ENCODE results near the gene CD52. TPM values are rescaled to one million over a fixed set of nuclear protein-coding genes. Genes with fewer than 3 reads are reported as not detected.

The CD52 gene
- total RNA-seq, 1 experiment from 2014 or later = 2.0 TPM

- H3K4me2 ChIP-seq (ENCODE audit: low read length) = peak overlapping the region; percentile 80
- RAD21 ChIA-PET (ENCODE audit: low non-redundant PET in 1 of 2, low total read pairs in 2 of 2, uncharacterized antibody in 2 of 2, unreplicated experiment in 2 of 2) = no interaction called here
- H2AFZ ChIP-seq (ENCODE audit: low read depth, low read length, poor library complexity, severe bottlenecking) = no peak overlapping the region
- no peak overlapping the region; the same call in 1 of the 2 replicates for H3K27ac ChIP-seq (ENCODE audit: low read depth, low read length)
- no peaks in the 10 kb centered on the region for H3K9me2 ChIP-seq (ENCODE audit: insufficient read depth)
- no peaks in the 10 kb centered on the region for H3K9me3 ChIP-seq (ENCODE audit: control insufficient read depth in 1 of 2, insufficient read depth in 1 of 2, low read depth in 1 of 2, low read length in 2 of 2)
- CTCF ChIA-PET = interaction anchor here (0.9 kb wide), 1 partner anchor 10 kb away, joined by 3 read pairs; no protein-coding TSS in a partner anchor
- no peaks in the 10 kb centered on the region for H3K36me3 ChIP-seq (ENCODE audit: control insufficient read depth in 1 of 2, insufficient read depth in 2 of 2, low read length in 2 of 2)
- peak overlapping the region in 1 of 2 experiments; percentile 35; a peak in 2 of 4 replicates for H3K4me3 ChIP-seq (replicated peaks in 1 of 2; ENCODE audit: low read depth in 1 of 2, low read length in 2 of 2)
- H3K79me2 ChIP-seq (ENCODE audit: insufficient read depth, low read length) = no peaks in the 10 kb centered on the region
- no TSS peak for BruUV-seq (replicated peaks)
- ATAC-seq (peak; percentile 49), DNase-seq (ENCODE audit: low read depth, low spot score) (peak; percentile 41)
- intact Hi-C loops (cut with micrococcal nuclease) = no loop called here
- no peak for TF ChIP-seq EZH2phosphoT487 (IDR thresholded peaks at IDR 0.05; ENCODE audit: borderline replicate concordance)
- TF ChIP-seq REST (IDR thresholded peaks at IDR 0.05; ENCODE audit: low read depth) = no peak
- H3K9ac ChIP-seq (ENCODE audit: low read length) = peak overlapping the region; percentile 49
- POLR2A ChIA-PET = interaction anchor here (1.0 kb wide), 1 partner anchor 68 kb away, joined by 3 read pairs; no protein-coding TSS in a partner anchor
- no peaks in the 10 kb centered on the region for H4K20me1 ChIP-seq (ENCODE audit: insufficient read depth)
- peaks cover 59 to 72% of the 10 kb centered on the region in 2 experiments for H3K4me1 ChIP-seq (ENCODE audit: control insufficient read depth in 1 of 2, insufficient read depth in 2 of 2, low read length in 2 of 2)
- no peaks in the 10 kb centered on the region for H3K27me3 ChIP-seq (ENCODE audit: insufficient read depth, low read length)
These were observed 34.0 kb downstream of the CD52 start for GRCh38 chr1:26351590-26352337.

- Histone ChIP-seq H3K4me1 (ENCODE audit: control insufficient read depth in 1 of 2, insufficient read depth in 2 of 2, low read length in 2 of 2) (peaks cover 64 to 78% of the 10 kb centered on the region in 2 experiments), H3K36me3 (ENCODE audit: control insufficient read depth in 1 of 2, insufficient read depth in 2 of 2, low read length in 2 of 2) (no peaks in the 10 kb centered on the region), H4K20me1 (ENCODE audit: insufficient read depth) (no peaks in the 10 kb centered on the region), H3K79me2 (ENCODE audit: insufficient read depth, low read length) (no peaks in the 10 kb centered on the region), H3K9me2 (ENCODE audit: insufficient read depth) (no peaks in the 10 kb centered on the region), H3K27ac (ENCODE audit: low read depth, low read length) (no peak overlapping the region), H3K27me3 (ENCODE audit: insufficient read depth, low read length) (no peaks in the 10 kb centered on the region), H3K9ac (ENCODE audit: low read length) (peak overlapping the region; percentile 49), H3K4me3 (replicated peaks in 1 of 2; ENCODE audit: low read depth in 1 of 2, low read length in 2 of 2) (no peak overlapping the region), H3K4me2 (ENCODE audit: low read length) (peak overlapping the region; percentile 80), H2AFZ (ENCODE audit: low read depth, low read length, poor library complexity, severe bottlenecking) (no peak overlapping the region), H3K9me3 (ENCODE audit: control insufficient read depth in 1 of 2, insufficient read depth in 1 of 2, low read depth in 1 of 2, low read length in 2 of 2) (no peaks in the 10 kb centered on the region)
- ChIA-PET POLR2A (no interaction called here), RAD21 (ENCODE audit: low non-redundant PET in 1 of 2, low total read pairs in 2 of 2, uncharacterized antibody in 2 of 2, unreplicated experiment in 2 of 2) (no interaction called here), CTCF (no interaction called here)
- intact Hi-C loops (cut with micrococcal nuclease) = no loop called here
- DNase-seq (ENCODE audit: low read depth, low spot score) = no peak
- no peak for ATAC-seq
- BruUV-seq (replicated peaks) = no TSS peak
- TF ChIP-seq EZH2phosphoT487 (IDR thresholded peaks at IDR 0.05; ENCODE audit: borderline replicate concordance) (no peak), SP1 (IDR thresholded peaks at IDR 0.05; ENCODE audit: low read depth) (no peak)
These were observed 34.6 kb downstream of the CD52 start for GRCh38 chr1:26352338-26352679.
